HEK293 (cell line): ENCODE results near the gene LILRB1.
"Not testable (repeated sequence)": the region's sequence is repeated elsewhere in the genome, so short reads cannot be mapped to it uniquely, and the experiment has no call there.

Source experiments
- CTCF ChIA-PET: fragments of 350-600 bp; formaldehyde crosslinking; extraction: SDS; loops from one replicate; lab custom pipeline; 2021; ENCODE audit warnings: antibody characterized with exemption; lab: Yijun Ruan, JAX
- POLR2A ChIA-PET: fragments of 300-600 bp; formaldehyde crosslinking; extraction: SDS; loops from one replicate; lab custom pipeline; 2020; ENCODE audit warnings: antibody characterized with exemption, inconsistent platforms; lab: Yijun Ruan, JAX
- H3K27ac ChIP-seq: fragments of 200-500 bp; sonication (Bioruptor generic); 2 replicates; pipeline ENCODE4 v1.5.1; 2014; ENCODE audit warnings: low read depth, low read length, control low read depth, inconsistent platforms; ENCODE audit errors: extremely low read depth
- H3K36me3 ChIP-seq, 2 experiments: fragments of 200-500 bp in 1 of 2; sonication (Bioruptor generic) in 1 of 2; 1 replicate in 1 of 2; 2 replicates in 1 of 2; pipeline ENCODE4 v1.5.1; 2014 to 2017; ENCODE audit warnings: inconsistent platforms in 2 of 2, low read length in 2 of 2; ENCODE audit not compliant: control insufficient read depth in 2 of 2, insufficient read depth in 1 of 2
- H3K4me1 ChIP-seq: fragments of 200-500 bp; sonication (Bioruptor generic); 2 replicates; pipeline ENCODE4 v1.5.1; 2014; ENCODE audit warnings: mild to moderate bottlenecking, low read length, inconsistent platforms; ENCODE audit not compliant: control insufficient read depth, insufficient read depth
- H3K4me3 ChIP-seq: 2 replicates; pipeline ENCODE4 v1.5.1; 2011; ENCODE audit warnings: low read depth, mild to moderate bottlenecking, control low read depth, low read length, moderate library complexity
- H3K9me3 ChIP-seq: fragments of 200-500 bp; sonication (Bioruptor generic); 2 replicates; pipeline ENCODE4 v1.5.1; 2014; ENCODE audit warnings: low read depth, low read length, inconsistent platforms; ENCODE audit not compliant: control insufficient read depth, insufficient read depth
- EGR2 ChIP-seq: fragments of 450-650 bp; formaldehyde crosslinking; IDR thresholded peaks from 2 replicates; pipeline ENCODE4 v1.5.1; 2016; ENCODE audit warnings: low read depth, missing biosample characterization, missing genetic modification characterization
- FEZF1 ChIP-seq: fragments of 450-650 bp; formaldehyde crosslinking; IDR thresholded peaks from 2 replicates; pipeline ENCODE4 v1.5.1; 2016; ENCODE audit warnings: missing biosample characterization, missing genetic modification characterization
- HOXC10 ChIP-seq: sonication (generic); formaldehyde crosslinking; IDR thresholded peaks from 2 replicates; pipeline ENCODE4 v1.8.1; 2023; ENCODE audit warnings: mild to moderate bottlenecking, missing genetic modification reagents
- IKZF3 ChIP-seq: fragments of 450-650 bp; IDR thresholded peaks from 2 replicates; pipeline ENCODE4 v1.5.0; 2018; ENCODE audit warnings: missing biosample characterization, mild to moderate bottlenecking, missing genetic modification characterization, moderate library complexity
- KLF8 ChIP-seq: fragments of 450-650 bp; formaldehyde crosslinking; IDR thresholded peaks from 2 replicates; pipeline ENCODE4 v1.5.1; 2016; ENCODE audit warnings: missing biosample characterization, missing genetic modification characterization
- OSR2 ChIP-seq: fragments of 450-650 bp; formaldehyde crosslinking; IDR thresholded peaks from 2 replicates; pipeline ENCODE4 v1.5.1; 2016; ENCODE audit warnings: missing biosample characterization, missing genetic modification characterization
- PRDM1 ChIP-seq: fragments of 450-650 bp; formaldehyde crosslinking; IDR thresholded peaks from 2 replicates; pipeline ENCODE4; 2016; ENCODE audit warnings: missing biosample characterization, missing genetic modification characterization
- RBAK ChIP-seq: fragments of 450-650 bp; formaldehyde crosslinking; IDR thresholded peaks from 2 replicates; pipeline ENCODE4 v1.5.1; 2016; ENCODE audit warnings: missing biosample characterization, missing genetic modification characterization
- ZBTB1 ChIP-seq: fragments of 450-650 bp; formaldehyde crosslinking; IDR thresholded peaks from 2 replicates; pipeline ENCODE4 v1.5.1; 2016; ENCODE audit warnings: missing biosample characterization, missing genetic modification characterization
- ZBTB20 ChIP-seq: fragments of 450-650 bp; formaldehyde crosslinking; IDR thresholded peaks from 2 replicates; pipeline ENCODE4 v1.5.1; 2016; ENCODE audit warnings: missing biosample characterization, missing genetic modification characterization
- ZNF2 ChIP-seq: fragments of 450-650 bp; formaldehyde crosslinking; IDR thresholded peaks from 2 replicates; pipeline ENCODE4 v1.5.1; 2016; ENCODE audit warnings: missing biosample characterization, missing genetic modification characterization
- ZNF248 ChIP-seq: fragments of 450-650 bp; formaldehyde crosslinking; IDR thresholded peaks from 2 replicates; pipeline ENCODE4 v1.5.1; 2017; ENCODE audit warnings: missing biosample characterization, missing genetic modification characterization
- ZNF585B ChIP-seq: fragments of 450-650 bp; formaldehyde crosslinking; IDR thresholded peaks from 2 replicates; pipeline ENCODE4 v1.5.1; 2016; ENCODE audit warnings: missing biosample characterization, missing genetic modification characterization
- ZNF623 ChIP-seq: fragments of 450-650 bp; formaldehyde crosslinking; IDR thresholded peaks from 2 replicates; pipeline ENCODE4 v1.5.1; 2016; ENCODE audit warnings: missing biosample characterization, missing genetic modification characterization
- ZNF785 ChIP-seq: fragments of 450-650 bp; formaldehyde crosslinking; IDR thresholded peaks from 2 replicates; pipeline ENCODE4 v1.5.1; 2016; ENCODE audit warnings: missing biosample characterization, missing genetic modification characterization
- ZNF843 ChIP-seq: fragments of 450-650 bp; formaldehyde crosslinking; IDR thresholded peaks from 2 replicates; pipeline ENCODE4 v1.5.1; 2016; ENCODE audit warnings: missing biosample characterization, missing genetic modification characterization
- TF ChIP-seq, protein P1 (sequence below): fragments of 450-650 bp; formaldehyde crosslinking; IDR thresholded peaks from 2 replicates; pipeline ENCODE4 v1.5.1; 2016; ENCODE audit warnings: missing biosample characterization, missing genetic modification characterization
- TF ChIP-seq, protein P2 (sequence below): fragments of 450-650 bp; formaldehyde crosslinking; IDR thresholded peaks from 2 replicates; pipeline ENCODE4 v1.5.1; 2017; ENCODE audit warnings: missing biosample characterization, missing genetic modification characterization

Gene LILRB1

GRCh38 chr19:54620464-54620863 lies 9.8 kb upstream of the LILRB1 start:
- H3K4me1 ChIP-seq, result no peaks in the 10 kb centered on the region
- no peak overlapping the region for H3K4me3 ChIP-seq
- TF ChIP-seq FEZF1 (tag by site-specific recombination), result no peak
- no peak for TF ChIP-seq ZNF623 (tag by site-specific recombination)
- no peak for TF ChIP-seq KLF8 (tag by site-specific recombination)
- TF ChIP-seq ZNF785 (tag by site-specific recombination), result no peak
- TF ChIP-seq EGR2 (tag by site-specific recombination), result no peak
- TF ChIP-seq RBAK, result no peak
- TF ChIP-seq ZNF843 (tag by site-specific recombination), result no peak
- TF ChIP-seq IKZF3 (tag by site-specific recombination), result no peak
- TF ChIP-seq, protein P1, sequence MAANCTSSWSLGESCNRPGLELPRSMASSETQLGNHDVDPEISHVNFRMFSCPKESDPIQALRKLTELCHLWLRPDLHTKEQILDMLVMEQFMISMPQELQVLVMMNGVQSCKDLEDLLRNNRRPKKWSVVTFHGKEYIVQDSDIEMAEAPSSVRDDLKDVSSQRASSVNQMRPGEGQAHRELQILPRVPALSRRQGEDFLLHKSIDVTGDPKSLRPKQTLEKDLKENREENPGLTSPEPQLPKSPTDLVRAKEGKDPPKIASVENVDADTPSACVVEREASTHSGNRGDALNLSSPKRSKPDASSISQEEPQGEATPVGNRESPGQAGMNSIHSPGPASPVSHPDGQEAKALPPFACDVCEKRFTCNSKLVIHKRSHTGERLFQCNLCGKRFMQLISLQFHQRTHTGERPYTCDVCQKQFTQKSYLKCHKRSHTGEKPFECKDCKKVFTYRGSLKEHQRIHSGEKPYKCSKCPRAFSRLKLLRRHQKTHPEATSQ (tag by site-specific recombination), result no peak
- TF ChIP-seq, protein P2, sequence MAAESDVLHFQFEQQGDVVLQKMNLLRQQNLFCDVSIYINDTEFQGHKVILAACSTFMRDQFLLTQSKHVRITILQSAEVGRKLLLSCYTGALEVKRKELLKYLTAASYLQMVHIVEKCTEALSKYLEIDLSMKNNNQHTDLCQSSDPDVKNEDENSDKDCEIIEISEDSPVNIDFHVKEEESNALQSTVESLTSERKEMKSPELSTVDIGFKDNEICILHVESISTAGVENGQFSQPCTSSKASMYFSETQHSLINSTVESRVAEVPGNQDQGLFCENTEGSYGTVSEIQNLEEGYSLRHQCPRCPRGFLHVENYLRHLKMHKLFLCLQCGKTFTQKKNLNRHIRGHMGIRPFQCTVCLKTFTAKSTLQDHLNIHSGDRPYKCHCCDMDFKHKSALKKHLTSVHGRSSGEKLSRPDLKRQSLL, result no peak
- no peak for TF ChIP-seq OSR2
- no peak for TF ChIP-seq ZBTB1 (tag by site-specific recombination)
- no peak for TF ChIP-seq ZNF248
- TF ChIP-seq ZNF585B (tag by site-specific recombination), result no peak
- no peak for TF ChIP-seq ZNF2 (tag by site-specific recombination)
- TF ChIP-seq ZBTB20 (tag by site-specific recombination), result no peak
- H3K36me3 ChIP-seq, result no peaks in the 10 kb centered on the region
- POLR2A ChIA-PET, result no interaction called here
- CTCF ChIA-PET, result no interaction called here
- H3K27ac ChIP-seq, result no peak overlapping the region
- H3K9me3 ChIP-seq, result no peaks in the 10 kb centered on the region

DNA sequence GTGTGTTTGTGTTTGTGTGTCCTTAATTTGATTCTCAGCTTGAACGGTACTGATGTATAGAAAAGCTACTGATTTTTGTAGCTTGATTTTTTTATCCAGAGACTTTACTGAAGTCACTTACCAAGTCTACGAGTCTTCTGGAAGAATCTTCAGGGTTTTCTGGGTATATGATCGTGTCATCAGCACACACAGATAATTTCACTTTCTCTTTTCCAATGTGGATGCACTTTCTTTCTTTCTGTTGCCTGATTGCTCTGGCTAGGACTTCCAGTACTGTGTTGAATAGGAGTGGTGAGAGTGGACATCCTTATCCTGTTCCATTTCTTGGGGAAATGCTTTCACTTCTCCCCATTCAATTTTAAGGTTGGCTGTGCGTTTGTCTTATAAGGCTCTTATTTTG lies 7.9 kb upstream of the LILRB1 start:
- no peak for TF ChIP-seq HOXC10 (CRISPR knock-in tag)
- TF ChIP-seq PRDM1, result peak; percentile 40; the same call in 1 of the 2 replicates
- TF ChIP-seq, all 188 proteins: peak for 1
- H3K4me3 ChIP-seq, result no peak overlapping the region
- CTCF ChIA-PET, result no interaction called here
- POLR2A ChIA-PET, result no interaction called here
- H3K4me1 ChIP-seq, result no peaks in the 10 kb centered on the region
- H3K36me3 ChIP-seq, result no peaks in the 10 kb centered on the region
- no peaks in the 10 kb centered on the region for H3K9me3 ChIP-seq
- no peak overlapping the region for H3K27ac ChIP-seq

GRCh38 chr19:54624234-54624633 lies 6.0 kb upstream of the LILRB1 start:
- H3K9me3 ChIP-seq, CTCF ChIA-PET, H3K36me3 ChIP-seq, POLR2A ChIA-PET, H3K4me3 ChIP-seq, H3K27ac ChIP-seq, H3K4me1 ChIP-seq: not testable (repeated sequence)

GRCh38 chr19:54624934-54625730 lies 5.2 kb upstream of the LILRB1 start:
- H3K27ac ChIP-seq, CTCF ChIA-PET, H3K4me1 ChIP-seq, H3K4me3 ChIP-seq, H3K9me3 ChIP-seq, H3K36me3 ChIP-seq, POLR2A ChIA-PET: not testable (repeated sequence)
